Hepatocyte (in vitro differentiated cells): Measurements from ENCODE around the gene PGLYRP4.

ENCODE experiments used
- CTCF ChIP-seq: fragments of 200-600 bp; sonication (generic); IDR thresholded peaks from 2 replicates; pipeline ENCODE4 v1.5.1; 2016; ENCODE audit warnings: antibody characterized with exemption, mild to moderate bottlenecking; ENCODE audit not compliant: poor library complexity
- EZH2 ChIP-seq: fragments of 200-600 bp; sonication (generic); IDR thresholded peaks from 2 replicates; pipeline ENCODE4 v1.6.1; 2016; ENCODE audit warnings: antibody characterized with exemption, mild to moderate bottlenecking, borderline replicate concordance

DNA sequence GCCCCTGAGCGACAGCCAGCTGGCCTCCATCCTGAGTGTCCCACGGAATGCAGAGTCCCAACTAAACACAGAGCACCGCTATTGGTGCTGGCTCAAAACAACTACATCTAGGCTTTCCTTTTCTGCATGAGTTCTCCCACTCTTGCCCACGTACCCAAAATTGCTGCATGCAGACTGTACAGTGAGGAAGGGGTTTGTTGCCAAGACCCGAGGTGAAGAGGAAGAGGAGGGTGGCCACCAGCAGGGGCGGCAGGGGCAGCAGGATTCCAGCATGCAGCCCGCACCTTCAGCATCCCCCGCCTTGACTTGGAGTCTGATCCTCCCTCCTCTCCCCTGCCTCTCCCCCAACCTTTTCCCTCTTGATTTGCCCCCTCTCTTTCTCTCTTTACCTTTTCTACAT is 17.1 kb upstream of the PGLYRP4 start:
- TF ChIP-seq EZH2 (no peak), CTCF (no peak)
